Astrocyte (in vitro differentiated cells and primary cell): Measurements from ENCODE around the gene C1QL4.
"Not testable (repeated sequence)": the region's sequence is repeated elsewhere in the genome, so short reads cannot be mapped to it uniquely, and the experiment has no call there.

Source experiments
- EZH2 ChIP-seq: IDR thresholded peaks from 2 replicates; pipeline ENCODE4 v1.6.1; 2012; ENCODE audit warnings: mild to moderate bottlenecking, low read length, inconsistent platforms; ENCODE audit not compliant: insufficient read depth
- TF ChIP-seq, protein P1 (sequence below): IDR thresholded peaks from 2 replicates; pipeline ENCODE4 v1.5.1; 2011; ENCODE audit warnings: low read depth, mild to moderate bottlenecking, inconsistent platforms, low read length, moderate library complexity; ENCODE audit not compliant: insufficient read depth

DNA sequence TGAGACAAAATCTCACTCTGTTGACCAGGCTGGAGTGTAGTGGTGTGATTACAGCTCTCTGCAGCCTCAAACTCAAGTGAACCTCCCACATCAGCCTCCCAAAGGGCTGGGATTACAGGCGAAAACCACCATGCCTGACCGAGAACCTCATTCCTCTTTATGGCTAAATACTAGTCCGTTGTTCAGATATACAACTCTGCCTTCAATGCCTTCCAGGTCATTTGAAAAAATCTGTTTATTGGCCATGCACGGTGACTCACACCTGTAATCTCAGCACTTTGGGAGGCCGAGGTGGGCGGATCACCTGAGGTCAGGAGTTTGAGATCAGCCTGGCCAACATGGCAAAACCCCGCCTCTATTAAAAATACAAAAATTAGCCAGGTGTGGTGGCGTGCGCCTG is 43.2 kb upstream of the C1QL4 start:
- TF ChIP-seq, protein P1, sequence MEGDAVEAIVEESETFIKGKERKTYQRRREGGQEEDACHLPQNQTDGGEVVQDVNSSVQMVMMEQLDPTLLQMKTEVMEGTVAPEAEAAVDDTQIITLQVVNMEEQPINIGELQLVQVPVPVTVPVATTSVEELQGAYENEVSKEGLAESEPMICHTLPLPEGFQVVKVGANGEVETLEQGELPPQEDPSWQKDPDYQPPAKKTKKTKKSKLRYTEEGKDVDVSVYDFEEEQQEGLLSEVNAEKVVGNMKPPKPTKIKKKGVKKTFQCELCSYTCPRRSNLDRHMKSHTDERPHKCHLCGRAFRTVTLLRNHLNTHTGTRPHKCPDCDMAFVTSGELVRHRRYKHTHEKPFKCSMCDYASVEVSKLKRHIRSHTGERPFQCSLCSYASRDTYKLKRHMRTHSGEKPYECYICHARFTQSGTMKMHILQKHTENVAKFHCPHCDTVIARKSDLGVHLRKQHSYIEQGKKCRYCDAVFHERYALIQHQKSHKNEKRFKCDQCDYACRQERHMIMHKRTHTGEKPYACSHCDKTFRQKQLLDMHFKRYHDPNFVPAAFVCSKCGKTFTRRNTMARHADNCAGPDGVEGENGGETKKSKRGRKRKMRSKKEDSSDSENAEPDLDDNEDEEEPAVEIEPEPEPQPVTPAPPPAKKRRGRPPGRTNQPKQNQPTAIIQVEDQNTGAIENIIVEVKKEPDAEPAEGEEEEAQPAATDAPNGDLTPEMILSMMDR = not testable (repeated sequence)
- not testable (repeated sequence) for TF ChIP-seq EZH2
